Colonic mucosa (tissue), 4 donors: ENCODE results near the gene PAPPA2. TPM values are rescaled to one million over a fixed set of nuclear protein-coding genes. Genes with fewer than 3 reads are reported as not detected.

ENCODE experiments used
- DNase-seq: peaks from one replicate; pipeline ENCODE4 v3.0.0-alpha.2; 2020
- H3K27ac ChIP-seq: fragments of 200-600 bp; one replicate; pipeline ENCODE4 v1.8.0; 2021
- H3K27me3 ChIP-seq: fragments of 200-600 bp; one replicate; pipeline ENCODE4 v1.8.0; 2021
- H3K36me3 ChIP-seq: fragments of 200-600 bp; one replicate; pipeline ENCODE4 v1.8.0; 2021
- H3K4me1 ChIP-seq: fragments of 200-600 bp; one replicate; pipeline ENCODE4 v1.8.0; 2021; ENCODE audit warnings: mild to moderate bottlenecking
- H3K4me3 ChIP-seq: fragments of 200-600 bp; one replicate; pipeline ENCODE4 v1.8.0; 2021
- H3K9ac ChIP-seq, 2 donors: one replicate each; pipeline ENCODE4 v1.7.0; 2013; ENCODE audit warnings: control low read depth in 2 of 2, low read depth in 2 of 2, low read length in 2 of 2
- H3K9me3 ChIP-seq: fragments of 200-600 bp; one replicate; pipeline ENCODE4 v1.8.0; 2021
- CTCF ChIP-seq: fragments of 200-600 bp; IDR thresholded peaks from one replicate; pipeline ENCODE4 v1.8.0; 2022; ENCODE audit warnings: antibody characterized with exemption, mild to moderate bottlenecking
- intact Hi-C: fragments of 100-400 bp; cut with DNase I; formaldehyde crosslinking; loops from one replicate; pipeline ENCODE4 v1.14.1; 2022
- total RNA-seq, 2 donors: library from RNA; stranded (reverse); fragmentation: NEBNext Ultra II Directional in 1 of 2; extraction: Animal tissue kit (Norgen Biotek cat#: 25700) in 1 of 2; gene quantifications; one replicate each; pipeline ENCODE4 v1.2.1, GENCODE V29; 2021
- donor health status: healthy.
- donor health status: DM: no; HTN: no; CAD: no.
- donor health status: DM: no; HTN: no; CAD: no.

PAPPA2 gene
- total RNA-seq, 2 donors from 2014 or later = 3.1 to 3.6 TPM

- Histone ChIP-seq H3K27me3 (no peaks in the 10 kb centered on the region), H3K27ac (no peak overlapping the region), H3K4me3 (no peak overlapping the region), H3K36me3 (no peaks in the 10 kb centered on the region), H3K9ac (no peak overlapping the region), H3K4me1 (no peaks in the 10 kb centered on the region), H3K9me3 (no peaks in the 10 kb centered on the region)
- no peak for TF ChIP-seq CTCF
- no peak for DNase-seq
- intact Hi-C loops = no loop called here
Measured at GRCh38 chr1:176888471-176889032, 425.6 kb downstream of the PAPPA2 start.

- no peak overlapping the region for H3K9ac ChIP-seq
- DNase-seq = no peak
- no peak for TF ChIP-seq CTCF
- H3K36me3 ChIP-seq = no peaks in the 10 kb centered on the region
- no peak overlapping the region for H3K27ac ChIP-seq
- H3K4me3 ChIP-seq = no peak overlapping the region
- no peaks in the 10 kb centered on the region for H3K9me3 ChIP-seq
- intact Hi-C loops = no loop called here
- H3K27me3 ChIP-seq = no peaks in the 10 kb centered on the region
- peaks cover 3% of the 10 kb centered on the region for H3K4me1 ChIP-seq
Measured at GRCh38 chr1:176893625-176894352, 430.8 kb downstream of the PAPPA2 start.

- intact Hi-C loops = no loop called here
- no peak for DNase-seq
- TF ChIP-seq CTCF = no peak
Measured at GRCh38 chr1:176894450-176894849, 431.5 kb downstream of the PAPPA2 start.

More at GRCh38 chr1:176894450-176894849, 431.5 kb downstream of the PAPPA2 start:
- Histone ChIP-seq H3K27ac (no peak overlapping the region), H3K4me1 (peaks cover 3% of the 10 kb centered on the region), H3K36me3 (no peaks in the 10 kb centered on the region), H3K9ac (no peak overlapping the region), H3K4me3 (no peak overlapping the region), H3K9me3 (no peaks in the 10 kb centered on the region), H3K27me3 (no peaks in the 10 kb centered on the region)
